HG02943 (cell line): ENCODE measurements around the gene C1D.
"Not testable (repeated sequence)": the region's sequence is repeated elsewhere in the genome, so short reads cannot be mapped to it uniquely, and the experiment has no call there.

Experiments used
- ATAC-seq: cut with Tn5 transposase; IDR thresholded peaks from one replicate; pipeline ENCODE4 v1.9.1; 2021; ENCODE audit warnings: mild to moderate bottlenecking, low read depth, moderate library complexity; ENCODE audit not compliant: unreplicated experiment

Gene C1D

GRCh38 chr2:68018727-68019126 is 44.1 kb downstream of the C1D start:
- ATAC-seq, result no peak

- ATAC-seq, result no peak
These were observed 53.3 kb downstream of the C1D start for GRCh38 chr2:68009526-68009925.

GRCh38 chr2:68000170-68000825 is 62.5 kb downstream of the C1D start:
- no peak for ATAC-seq

GRCh38 chr2:67999332-67999731 is 63.5 kb downstream of the C1D start:
- no peak for ATAC-seq

GRCh38 chr2:67997903-67998302 is 64.9 kb downstream of the C1D start:
- no peak for ATAC-seq

GRCh38 chr2:67997528-67997900 is 65.3 kb downstream of the C1D start:
- no peak for ATAC-seq

- no peak for ATAC-seq
These were observed 65.9 kb downstream of the C1D start for GRCh38 chr2:67996772-67997527.

- ATAC-seq, result no peak
These were observed 68.1 kb downstream of the C1D start for GRCh38 chr2:67994716-67995115.

GRCh38 chr2:67994069-67994468 is 68.7 kb downstream of the C1D start:
- not testable (repeated sequence) for ATAC-seq

GRCh38 chr2:67993329-67993728 is 69.5 kb downstream of the C1D start:
- no peak for ATAC-seq

GRCh38 chr2:67991456-67991855 is 71.3 kb downstream of the C1D start:
- ATAC-seq, result no peak
